Tibial artery (tissue), 4 donors: ENCODE results near the gene LRP10.

ENCODE experiments used
- DNase-seq, 2 donors: peaks; one replicate each; pipeline ENCODE4 v3.0.0-alpha.2; 2019
- H3K27ac ChIP-seq, 2 donors: fragments of 200-600 bp; sonication (generic) in 1 of 2; 1 replicate in 1 of 2; 2 replicates in 1 of 2; pipeline ENCODE4 v1.5.1; 2018 to 2019; ENCODE audit warnings: mild to moderate bottlenecking in 1 of 2
- H3K27me3 ChIP-seq, 2 donors: fragments of 200-600 bp; sonication (generic) in 1 of 2; one replicate each; pipeline versions ENCODE4 v1.5.1 to v1.6.0; 2016 to 2019
- H3K36me3 ChIP-seq, 3 donors: fragments of 200-600 bp; sonication (generic) in 2 of 3; one replicate each; pipeline ENCODE4 v1.5.1; 2016 to 2019; ENCODE audit warnings: mild to moderate bottlenecking in 2 of 3
- H3K4me1 ChIP-seq, 4 donors: fragments of 200-600 bp; sonication (generic) in 2 of 4; 1 replicate in 3 of 4; 2 replicates in 1 of 4; pipeline ENCODE4 v1.5.1; 2016 to 2019
- H3K4me3 ChIP-seq, 2 donors: fragments of 200-600 bp; sonication (generic) in 1 of 2; 1 replicate in 1 of 2; 2 replicates in 1 of 2; pipeline ENCODE4 v1.5.1; 2018 to 2019; ENCODE audit warnings: mild to moderate bottlenecking in 2 of 2
- H3K9me3 ChIP-seq, 3 donors: fragments of 200-600 bp; sonication (generic) in 1 of 3; one replicate each; pipeline ENCODE4 v1.5.1; 2016 to 2019
- CTCF ChIP-seq, 2 experiments: fragments of 200-600 bp in 1 of 2; fragments of 450-650 bp in 1 of 2; IDR thresholded peaks; one replicate each; pipeline ENCODE4 v1.5.1; 2017 to 2019; ENCODE audit warnings: antibody characterized with exemption in 2 of 2, mild to moderate bottlenecking in 1 of 2, moderate library complexity in 1 of 2
- intact Hi-C: fragments of 100-400 bp; cut with DNase I; formaldehyde crosslinking; loops from one replicate; pipeline ENCODE4 v1.15.0; 2023; ENCODE audit warnings: low total_unique reads

The LRP10 gene

GRCh38 chr14:22870811-22871223 lies 723 bp upstream of the LRP10 start:
- no peaks in the 10 kb centered on the region for H3K27me3 ChIP-seq

GRCh38 chr14:22872033-22872832 lies 693 bp downstream of the LRP10 start:
- Histone ChIP-seq H3K27me3 (no peaks in the 10 kb centered on the region), H3K4me1 (peaks cover 0 to 48% (median 40%) of the 10 kb centered on the region in 4 donors), H3K9me3 (no peaks in the 10 kb centered on the region), H3K4me3 (peak overlapping the region; percentile 78 to 97), H3K27ac (peak overlapping the region; percentile 96 to 99), H3K36me3 (peaks cover 41 to 42% (median 42%) of the 10 kb centered on the region in 3 donors)
- intact Hi-C loops, result no loop called here
- peak; percentile 86 to 94 for DNase-seq
- peak; percentile 92 to 94 for TF ChIP-seq CTCF (IDR thresholded peaks at IDR 0.05)

More at GRCh38 chr14:22870811-22871223, 723 bp upstream of the LRP10 start:
- no peaks in the 10 kb centered on the region for H3K9me3 ChIP-seq
- H3K4me1 ChIP-seq, result peaks cover 0 to 47% (median 38%) of the 10 kb centered on the region in 4 donors
- peak overlapping the region; percentile 96 to 99 for H3K27ac ChIP-seq
- intact Hi-C loops, result no loop called here
- TF ChIP-seq CTCF (IDR thresholded peaks at IDR 0.05), result no peak
- no peak for DNase-seq
- H3K4me3 ChIP-seq, result peak overlapping the region; percentile 78 to 97
- H3K36me3 ChIP-seq, result peaks cover 27 to 28% (median 28%) of the 10 kb centered on the region in 3 donors

DNA sequence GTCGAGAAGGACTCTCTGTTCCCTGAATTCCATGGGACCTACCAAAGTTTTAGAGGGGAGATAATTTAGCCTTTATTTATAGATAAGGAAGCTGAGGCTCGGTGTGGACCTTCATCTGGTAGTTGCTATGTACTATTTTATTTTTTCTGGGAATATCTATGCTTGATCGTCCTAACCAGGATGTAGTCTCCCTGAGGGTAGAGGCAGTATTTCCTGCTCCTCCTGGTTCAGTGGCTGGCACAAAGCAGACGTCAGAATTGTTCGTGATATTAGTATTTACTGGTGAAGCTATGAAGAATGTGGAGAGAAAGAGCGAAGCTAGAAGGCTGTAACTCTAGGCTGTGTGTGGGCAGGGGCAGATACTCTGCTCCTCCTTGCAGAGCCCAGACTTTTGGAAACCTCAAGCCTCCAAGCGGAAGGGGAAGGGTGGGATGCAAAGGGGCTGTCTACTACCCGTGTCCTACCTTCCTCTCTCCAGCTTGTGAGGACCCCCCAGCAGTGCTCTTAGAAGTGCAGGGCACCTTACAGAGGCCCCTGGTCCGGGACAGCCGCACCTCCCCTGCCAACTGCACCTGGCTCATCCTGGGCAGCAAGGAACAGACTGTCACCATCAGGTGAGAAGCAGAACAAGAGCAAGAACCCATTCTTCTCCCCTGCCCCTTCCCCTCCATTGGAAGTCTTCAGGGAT lies 1.4 kb downstream of the LRP10 start:
- TF ChIP-seq CTCF (IDR thresholded peaks at IDR 0.05), result no peak
- intact Hi-C loops, result no loop called here
- Histone ChIP-seq H3K27ac (peak overlapping the region; percentile 96 to 99), H3K27me3 (no peaks in the 10 kb centered on the region), H3K36me3 (peaks cover 49 to 50% (median 50%) of the 10 kb centered on the region in 3 donors), H3K9me3 (no peaks in the 10 kb centered on the region), H3K4me3 (peak overlapping the region; percentile 78 to 97), H3K4me1 (peaks cover 0 to 48% (median 40%) of the 10 kb centered on the region in 4 donors)
- no peak for DNase-seq

- peak in 1 of 2 donors; percentile 64 for DNase-seq
- no peak overlapping the region for H3K4me3 ChIP-seq
- H3K9me3 ChIP-seq, result no peaks in the 10 kb centered on the region
- intact Hi-C loops, result no loop called here
- H3K27ac ChIP-seq, result no peak overlapping the region
- peaks cover 0 to 40% (median 31%) of the 10 kb centered on the region in 4 donors for H3K4me1 ChIP-seq
- H3K27me3 ChIP-seq, result no peaks in the 10 kb centered on the region
- H3K36me3 ChIP-seq, result peaks cover 55 to 64% (median 56%) of the 10 kb centered on the region in 3 donors
- TF ChIP-seq CTCF (IDR thresholded peaks at IDR 0.05), result no peak
Measured at GRCh38 chr14:22875003-22875747, 3.6 kb downstream of the LRP10 start.

GRCh38 chr14:22875748-22876319 lies 4.3 kb downstream of the LRP10 start:
- TF ChIP-seq CTCF (IDR thresholded peaks at IDR 0.05), result no peak
- H3K4me3 ChIP-seq, result no peak overlapping the region
- peaks cover 0 to 35% (median 25%) of the 10 kb centered on the region in 4 donors for H3K4me1 ChIP-seq
- no peak overlapping the region for H3K27ac ChIP-seq
- DNase-seq, result no peak
- no peaks in the 10 kb centered on the region for H3K27me3 ChIP-seq
- H3K36me3 ChIP-seq, result peaks cover 55 to 64% (median 56%) of the 10 kb centered on the region in 3 donors
- intact Hi-C loops, result no loop called here
- no peaks in the 10 kb centered on the region for H3K9me3 ChIP-seq
